HG03039 (cell line): ENCODE data around the gene TBC1D22A.

ENCODE experiments used
- ATAC-seq: cut with Tn5 transposase; IDR thresholded peaks from one replicate; pipeline ENCODE4 v1.9.1; 2021; ENCODE audit warnings: mild to moderate bottlenecking, moderate library complexity; ENCODE audit not compliant: unreplicated experiment

TBC1D22A gene

DNA sequence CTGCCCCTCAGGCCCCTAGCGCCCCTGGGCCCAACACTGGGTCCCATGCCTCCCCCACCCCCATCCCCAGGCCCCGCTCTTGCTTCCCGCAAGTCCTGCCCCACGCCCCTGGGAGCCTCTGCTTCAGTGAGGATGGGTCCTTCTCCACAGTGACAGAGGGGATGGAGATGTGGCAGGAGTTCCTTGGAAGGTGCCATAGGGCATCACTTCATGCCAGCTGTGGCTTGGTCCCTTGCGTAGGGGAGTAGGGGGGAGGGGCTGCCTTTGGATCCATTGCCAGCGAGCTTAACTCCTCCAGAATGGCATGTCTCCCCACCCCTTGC is 9.5 kb upstream of the TBC1D22A start:
- no peak for ATAC-seq

DNA sequence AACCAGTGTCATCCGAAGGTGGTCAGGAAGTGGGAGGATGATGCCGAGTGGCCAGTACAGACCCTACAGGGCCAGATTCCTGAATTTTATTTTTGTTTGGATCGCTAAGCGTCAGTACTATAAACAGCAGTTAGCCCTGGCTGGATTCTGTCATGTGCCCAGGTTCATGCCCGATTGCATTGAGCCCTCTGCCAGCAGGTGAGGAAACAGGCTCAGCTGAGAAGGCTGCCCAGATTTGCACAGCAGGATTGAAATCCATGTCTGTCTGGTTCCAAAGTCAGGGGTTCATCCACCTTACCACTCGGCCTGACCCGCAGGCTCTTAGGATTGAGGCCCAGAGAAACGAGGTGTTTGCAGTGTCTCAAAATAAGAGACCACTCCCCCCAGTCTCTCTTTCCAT is 9.1 kb upstream of the TBC1D22A start:
- ATAC-seq: no peak

DNA sequence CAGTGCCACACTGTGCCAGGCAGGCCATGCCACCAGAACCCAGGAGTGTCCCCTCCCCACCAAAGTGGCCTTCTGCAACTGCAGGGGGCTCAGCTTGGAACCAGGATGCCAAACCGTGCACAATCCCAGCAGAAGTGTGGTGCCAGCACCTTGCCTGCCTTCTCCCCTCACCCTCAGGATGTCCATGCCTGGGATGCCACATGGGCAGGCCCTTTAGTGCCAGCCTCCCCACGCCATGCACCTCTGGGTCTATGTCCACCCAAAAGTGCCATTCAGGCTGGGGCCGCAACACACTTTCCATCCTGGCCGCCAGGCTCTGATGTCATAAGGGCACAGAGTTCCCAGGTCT is 8.7 kb upstream of the TBC1D22A start:
- no peak for ATAC-seq

GRCh38 chr22:46754110-46754799 is 8.2 kb upstream of the TBC1D22A start:
- no peak for ATAC-seq

GRCh38 chr22:46754826-46755225 is 7.6 kb upstream of the TBC1D22A start:
- no peak for ATAC-seq

- no peak for ATAC-seq
Measured at GRCh38 chr22:46755525-46755924, 6.9 kb upstream of the TBC1D22A start.

DNA sequence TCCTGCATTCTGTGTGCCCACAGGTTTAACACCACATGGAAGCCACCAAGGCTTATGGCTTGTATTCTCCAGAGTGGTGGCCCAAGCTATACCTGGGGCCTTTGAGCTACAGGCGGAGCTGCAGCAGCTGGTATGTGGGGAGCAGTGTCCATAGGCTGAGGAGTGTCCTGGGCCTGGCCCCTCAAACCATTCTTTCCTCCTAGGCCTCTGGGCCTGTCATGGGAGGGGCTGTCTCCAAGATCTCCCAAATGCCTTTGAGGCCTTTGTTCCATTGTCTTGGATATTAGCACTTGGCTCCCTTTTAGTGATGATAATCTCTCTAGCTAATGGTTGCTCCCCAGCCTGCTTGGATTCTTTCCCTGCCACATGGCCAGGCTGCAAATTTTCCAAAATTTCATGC is 6.4 kb upstream of the TBC1D22A start:
- ATAC-seq: no peak

DNA sequence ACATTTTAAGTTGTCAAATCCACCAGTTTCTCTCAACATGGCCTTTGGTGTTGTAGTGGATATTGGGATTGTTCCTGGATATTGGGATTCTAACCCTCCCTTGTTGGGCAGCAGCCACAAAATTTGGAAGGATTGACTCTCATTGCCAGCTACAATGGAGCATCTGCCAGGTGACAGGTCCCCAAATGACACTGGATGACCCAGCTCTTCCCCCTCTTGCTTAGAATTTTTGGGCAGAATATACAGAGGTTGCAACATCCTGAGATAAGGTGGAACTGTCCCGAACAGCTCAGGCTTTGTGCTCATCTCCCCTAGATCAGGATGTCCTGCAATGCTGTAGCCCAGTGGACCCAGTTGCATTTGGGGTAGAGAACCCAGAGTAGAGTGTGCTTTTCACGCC is 5.3 kb upstream of the TBC1D22A start:
- ATAC-seq: no peak

- no peak for ATAC-seq
Measured at GRCh38 chr22:46758121-46758520, 4.3 kb upstream of the TBC1D22A start.

- no peak for ATAC-seq
Measured at GRCh38 chr22:46758867-46759290, 3.6 kb upstream of the TBC1D22A start.

DNA sequence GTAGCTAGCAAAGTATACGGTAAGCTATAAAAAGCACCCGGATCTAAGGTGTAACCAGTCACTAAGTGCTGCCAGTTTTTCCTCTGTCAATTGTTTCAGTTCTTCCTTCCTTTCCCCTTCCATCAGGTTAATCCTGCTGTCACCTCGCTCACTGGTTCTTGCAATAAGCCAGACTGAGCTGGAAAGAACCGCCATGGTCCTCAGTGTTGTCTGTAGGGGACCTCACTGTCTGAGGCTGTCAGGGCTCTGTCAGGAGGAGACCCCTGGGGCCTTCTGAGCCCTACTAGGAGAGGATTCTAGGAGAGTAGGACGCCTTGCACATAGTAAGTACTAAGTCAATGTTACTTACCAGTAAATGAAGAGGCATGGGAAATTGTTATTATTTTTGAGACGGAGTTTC is 1.4 kb upstream of the TBC1D22A start:
- no peak for ATAC-seq

DNA sequence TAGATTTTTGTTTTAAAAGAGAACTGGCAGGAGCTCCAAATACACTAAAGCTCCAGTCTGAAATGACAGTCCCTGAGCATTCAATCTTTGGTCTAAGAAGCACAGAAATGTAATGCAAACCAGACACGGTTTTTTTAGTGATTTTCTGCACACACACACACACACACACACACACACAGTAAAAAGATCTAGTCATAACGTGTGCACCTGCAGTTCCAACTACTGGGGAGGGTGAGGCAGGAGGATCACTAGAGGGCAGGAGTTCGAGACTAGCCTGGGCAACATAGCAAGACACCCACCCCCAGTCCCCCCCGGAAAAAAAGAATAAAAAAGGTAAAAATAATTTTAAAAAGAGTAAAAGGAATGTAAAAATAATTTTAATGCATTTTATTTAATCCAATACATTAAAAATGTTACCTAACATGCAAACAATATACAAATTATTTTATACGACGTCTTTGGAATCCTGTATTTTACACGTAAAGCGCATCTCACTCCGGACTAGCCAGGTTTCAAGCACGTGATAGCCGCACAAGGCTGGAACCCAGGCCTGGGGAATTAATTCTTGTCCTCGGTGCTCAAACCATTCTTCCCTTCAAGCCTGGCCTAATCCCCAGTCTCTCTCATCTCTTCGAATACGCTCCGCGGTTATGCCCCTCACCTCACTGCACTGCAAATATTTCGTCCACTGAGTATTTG is 762 bp upstream of the TBC1D22A start:
- no peak for ATAC-seq

DNA sequence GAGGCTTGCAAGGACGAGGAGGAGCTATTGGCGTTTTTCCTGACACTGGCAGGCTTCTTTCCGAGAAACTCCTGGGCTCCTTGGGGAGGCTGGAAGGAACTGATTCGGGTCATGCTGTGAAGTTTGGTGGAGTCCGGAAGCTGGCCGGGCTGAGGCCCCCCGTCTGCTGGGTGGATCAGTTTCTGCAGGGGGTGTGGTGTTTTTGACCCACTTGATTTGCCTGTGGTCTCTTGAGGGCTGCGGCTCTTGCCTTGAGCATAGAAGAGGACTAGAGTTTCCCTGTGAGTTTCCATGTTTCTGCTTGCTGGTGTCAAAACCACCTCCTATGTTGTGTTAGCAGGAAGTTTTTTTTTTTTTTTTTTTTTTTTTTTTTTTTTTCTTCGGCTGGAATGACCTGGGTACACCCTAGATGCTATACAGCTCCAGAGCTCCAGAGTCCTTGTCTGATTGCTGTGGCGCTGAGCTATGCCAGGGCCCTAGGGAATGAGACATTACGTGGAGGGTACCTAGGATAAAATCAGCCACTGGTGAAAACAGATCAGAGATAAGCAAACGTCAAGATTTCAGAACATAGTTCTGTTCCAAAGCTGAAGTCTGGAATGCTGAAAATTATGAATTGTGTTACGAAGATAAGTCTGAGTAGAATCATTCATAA is 728 bp downstream of the TBC1D22A start:
- ATAC-seq: peak; percentile 38

DNA sequence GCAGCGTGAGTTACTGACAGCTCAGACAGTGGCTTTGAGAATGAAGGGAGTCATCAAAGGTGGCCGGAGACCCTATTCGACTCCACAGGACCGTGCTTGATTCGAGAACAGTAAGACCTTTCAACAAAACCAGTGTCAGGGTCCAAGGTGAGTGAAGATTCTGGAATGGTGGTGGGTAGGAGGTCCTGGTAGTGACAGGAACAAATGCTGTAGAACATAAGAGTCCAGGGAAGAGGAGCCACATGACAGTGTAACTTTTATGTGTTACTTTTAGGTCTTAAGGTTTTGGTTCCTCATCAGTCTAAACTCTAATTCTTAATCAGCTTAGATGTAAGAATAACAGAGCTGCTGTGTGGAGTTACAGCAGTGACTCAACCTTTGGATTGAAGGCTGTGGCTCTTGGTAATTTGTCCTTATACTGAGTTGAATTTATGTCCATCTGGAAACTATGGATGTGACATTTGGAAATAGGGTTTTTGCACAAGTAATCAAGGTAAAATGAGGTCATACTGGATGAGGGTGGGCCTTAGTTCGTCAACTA is 1.8 kb downstream of the TBC1D22A start:
- ATAC-seq: no peak

- no peak for ATAC-seq
Measured at GRCh38 chr22:46764779-46765485, 2.5 kb downstream of the TBC1D22A start.

DNA sequence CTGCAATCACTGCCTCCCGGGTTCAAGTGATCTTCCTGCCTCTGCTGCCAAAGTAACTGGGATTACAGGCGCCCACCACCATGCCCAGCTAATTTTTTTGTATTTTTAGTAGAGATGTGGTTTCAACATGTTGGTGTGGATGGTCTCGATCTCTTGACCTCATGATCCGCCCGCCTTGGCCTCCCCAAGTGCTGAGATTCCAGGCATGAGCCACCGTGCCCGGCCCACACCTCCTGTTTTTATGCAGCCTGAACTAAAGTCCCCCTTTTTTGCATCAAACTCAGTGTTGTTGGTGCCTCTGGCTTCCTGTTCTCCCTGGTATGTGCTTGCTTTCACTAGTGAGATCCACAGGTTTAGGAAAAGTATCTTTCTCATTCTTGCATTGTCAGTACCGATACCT is 4.2 kb downstream of the TBC1D22A start:
- ATAC-seq: no peak

GRCh38 chr22:46767249-46767985 is 5.0 kb downstream of the TBC1D22A start:
- ATAC-seq: no peak

DNA sequence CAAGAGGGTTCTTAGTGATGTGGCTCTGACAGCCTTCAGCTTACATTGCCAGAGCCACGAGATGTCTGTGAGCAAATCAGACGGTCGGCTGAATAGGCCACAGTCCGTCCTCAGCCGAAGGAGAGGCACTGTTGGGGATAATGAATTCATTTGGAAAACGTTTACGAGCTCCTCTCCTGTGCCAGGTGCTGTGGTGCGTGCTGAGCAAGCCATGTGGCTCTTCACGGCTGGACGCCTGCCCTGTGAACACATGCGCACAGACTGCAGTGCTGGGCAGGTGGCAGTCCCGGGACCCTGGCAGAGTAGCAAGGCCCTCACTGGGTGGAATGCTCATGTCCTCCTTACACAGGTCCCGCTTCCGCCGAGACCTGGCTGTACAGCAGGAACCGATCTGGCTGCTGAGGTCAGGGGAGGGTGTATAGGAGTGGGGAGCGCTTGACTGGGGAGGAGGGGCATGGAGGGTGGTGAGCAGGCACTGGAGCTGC is 6.8 kb downstream of the TBC1D22A start:
- no peak for ATAC-seq

DNA sequence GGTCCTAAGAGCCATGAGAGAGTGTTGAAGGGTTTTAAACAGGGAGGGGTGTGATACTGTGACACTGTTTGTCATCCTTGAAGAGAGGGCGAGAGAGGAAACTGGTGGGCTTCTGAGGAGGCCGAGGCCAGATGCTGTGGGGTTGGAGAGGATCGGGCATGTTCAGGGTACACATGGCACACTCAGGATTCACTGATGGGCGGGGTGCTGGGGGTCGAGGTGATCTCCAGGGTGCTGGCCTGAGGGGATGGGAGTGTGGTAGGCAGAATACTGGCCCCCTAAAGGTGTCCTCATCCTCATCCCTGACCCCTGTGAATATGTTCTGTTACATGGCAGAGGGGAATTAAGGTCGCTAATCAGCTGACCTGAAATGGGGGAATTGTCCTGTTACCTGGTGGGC is 7.3 kb downstream of the TBC1D22A start:
- no peak for ATAC-seq

- ATAC-seq: no peak
Measured at GRCh38 chr22:46770151-46770641, 7.7 kb downstream of the TBC1D22A start.

- ATAC-seq: no peak
Measured at GRCh38 chr22:46770726-46771125, 8.3 kb downstream of the TBC1D22A start.
